OCI-LY3 (cell line): ENCODE measurements around the gene ZNF790.

ENCODE experiments used
- CTCF ChIP-seq: fragments of 200-600, 300-600 bp; sonication (generic); IDR thresholded peaks from 2 replicates; pipeline ENCODE4 v1.5.1; 2014; ENCODE audit warnings: antibody characterized with exemption, low read length, low read depth
- EZH2phosphoT487 ChIP-seq: fragments of 200-600 bp; shearing (Covaris generic); IDR thresholded peaks from 2 replicates; pipeline ENCODE4 v1.6.1; 2018; ENCODE audit warnings: antibody characterized with exemption, mixed run types, low read depth

GRCh38 chr19:36850559-36851442, 12.6 kb upstream of the ZNF790 start, which contains the start of gene ZNF345:
- no peak for TF ChIP-seq CTCF
- TF ChIP-seq EZH2phosphoT487 = no peak
